HPDE6-E6E7 (cell line): ENCODE data around the gene LRRC45.

Experiments used
- DNase-seq: peaks from one replicate; pipeline ENCODE4 v3.0.0; 2011; ENCODE audit warnings: missing footprints; ENCODE audit errors: extremely low spot score

Gene LRRC45

DNA sequence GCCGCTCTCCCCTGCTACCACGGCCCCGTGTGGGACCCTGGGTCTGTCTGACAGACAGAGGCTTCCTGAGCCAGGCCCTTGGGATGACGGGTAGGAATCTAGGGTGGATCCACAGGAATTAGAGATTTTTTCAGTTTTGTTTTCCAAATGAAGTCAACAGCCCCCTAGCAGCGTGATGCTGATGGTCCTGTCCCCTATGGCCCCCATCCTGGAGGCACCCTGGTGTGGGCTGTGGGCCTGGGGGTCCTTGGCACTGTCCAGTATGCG, 15.9 kb upstream of the LRRC45 start:
- no peak for DNase-seq

DNA sequence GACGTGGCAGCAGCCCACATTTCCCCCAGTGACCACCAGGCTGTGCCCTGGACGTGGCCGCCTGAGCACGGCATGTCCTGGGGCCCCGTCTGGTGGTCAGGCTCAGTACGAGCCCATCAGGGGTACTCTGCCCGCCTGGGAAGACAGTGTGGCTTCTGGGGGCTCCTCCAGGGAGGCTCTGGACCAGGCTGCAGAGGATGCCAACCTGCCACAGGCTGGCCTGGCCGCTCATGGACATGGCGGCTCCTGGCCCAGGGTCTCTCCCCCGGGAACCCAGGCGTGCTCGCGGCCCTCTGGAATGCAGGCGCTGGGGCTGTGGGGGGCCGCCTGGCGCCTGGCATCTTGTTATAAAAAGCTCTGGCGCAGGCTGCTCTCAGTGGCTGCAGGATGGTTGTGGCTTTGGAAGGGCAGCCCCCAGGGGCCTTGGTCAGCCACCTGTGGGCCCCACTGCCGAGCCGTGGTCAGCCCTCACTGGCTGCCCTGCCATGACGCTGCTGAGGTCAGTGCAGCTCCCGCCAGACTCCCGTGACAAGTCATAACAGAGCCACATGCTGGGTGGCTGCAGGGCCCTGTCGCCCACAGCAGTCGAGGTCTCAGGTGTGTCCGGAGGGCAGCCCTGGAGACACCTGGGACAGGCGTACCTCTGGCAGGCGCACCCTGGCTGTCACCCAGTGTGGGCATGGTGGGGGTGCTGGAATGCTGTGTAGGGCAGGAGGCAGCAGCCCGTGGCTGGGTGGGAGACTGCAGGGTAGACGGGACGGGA, 15.4 kb upstream of the LRRC45 start:
- no peak for DNase-seq

DNA sequence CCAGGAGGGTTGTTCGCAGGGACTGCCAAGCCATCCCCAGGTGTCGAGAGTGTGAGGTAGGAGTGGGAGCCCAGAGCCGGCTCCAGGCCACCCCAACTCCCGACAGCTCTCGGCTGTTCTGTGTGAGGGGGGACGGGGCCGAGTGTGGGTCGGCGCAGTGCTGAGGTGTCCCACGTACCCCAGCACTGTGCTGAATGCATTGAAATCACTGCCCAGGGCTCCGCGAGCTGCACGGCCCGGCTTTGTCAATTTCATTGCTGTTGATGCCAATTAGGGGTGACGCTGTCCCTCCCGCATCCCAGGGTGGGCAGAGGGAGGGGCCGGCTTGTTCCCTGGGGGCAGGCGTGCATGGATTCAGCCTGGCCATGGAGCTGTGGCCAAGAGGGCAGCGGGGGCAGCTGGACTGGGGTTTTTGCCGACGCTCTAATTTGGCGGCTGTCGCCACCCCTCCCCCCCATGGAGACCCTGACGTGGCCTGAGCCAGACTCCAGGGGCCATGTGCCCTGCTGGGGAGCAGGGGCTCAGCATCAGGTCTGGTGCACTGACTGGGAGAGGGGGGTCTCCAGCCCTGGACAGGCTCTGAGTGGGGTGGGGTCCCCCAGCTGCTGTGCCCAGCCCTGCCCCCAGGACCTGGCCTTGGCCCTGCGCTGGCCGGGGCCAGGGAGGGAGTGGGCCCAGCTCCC, 14.7 kb upstream of the LRRC45 start:
- DNase-seq = no peak

DNA sequence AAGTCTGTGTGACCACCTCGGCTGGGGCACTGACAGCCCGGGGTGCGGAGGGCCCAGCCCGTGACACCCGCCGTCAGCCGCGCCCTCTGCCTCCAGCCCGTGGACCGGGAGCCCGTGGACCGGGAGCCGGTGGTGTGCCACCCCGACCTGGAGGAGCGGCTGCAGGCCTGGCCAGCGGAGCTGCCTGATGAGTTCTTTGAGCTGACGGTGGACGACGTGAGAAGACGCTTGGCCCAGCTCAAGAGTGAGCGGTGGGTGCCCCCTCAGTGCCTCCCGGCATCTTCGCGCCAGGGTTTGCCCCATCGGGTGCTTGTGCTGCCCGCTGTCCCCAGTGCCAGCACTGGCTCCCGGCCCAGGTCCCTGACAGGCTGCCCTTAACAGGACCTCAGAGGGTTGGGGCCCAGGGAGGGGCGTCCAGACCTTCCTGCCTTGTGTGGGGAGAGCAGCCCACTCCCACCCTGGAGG, 14.1 kb upstream of the LRRC45 start:
- no peak for DNase-seq

DNA sequence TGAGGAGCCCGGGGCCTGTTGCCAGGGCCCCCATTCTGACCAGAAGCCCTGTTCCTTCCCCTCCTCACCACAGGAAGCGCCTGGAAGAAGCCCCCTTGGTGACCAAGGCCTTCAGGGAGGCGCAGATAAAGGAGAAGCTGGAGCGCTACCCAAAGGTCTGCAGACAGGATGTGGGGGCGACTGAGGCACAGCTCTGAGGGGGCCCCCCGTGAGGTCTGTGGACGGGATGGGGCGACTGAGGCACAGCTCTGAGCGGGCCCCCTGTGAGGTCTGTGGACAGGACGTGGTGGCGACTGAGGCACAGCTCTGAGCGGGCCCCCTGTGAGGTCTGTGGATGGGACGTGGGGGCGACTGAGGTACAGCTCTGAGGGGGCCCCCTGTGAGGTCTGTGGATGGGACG, 13.7 kb upstream of the LRRC45 start:
- no peak for DNase-seq

DNA sequence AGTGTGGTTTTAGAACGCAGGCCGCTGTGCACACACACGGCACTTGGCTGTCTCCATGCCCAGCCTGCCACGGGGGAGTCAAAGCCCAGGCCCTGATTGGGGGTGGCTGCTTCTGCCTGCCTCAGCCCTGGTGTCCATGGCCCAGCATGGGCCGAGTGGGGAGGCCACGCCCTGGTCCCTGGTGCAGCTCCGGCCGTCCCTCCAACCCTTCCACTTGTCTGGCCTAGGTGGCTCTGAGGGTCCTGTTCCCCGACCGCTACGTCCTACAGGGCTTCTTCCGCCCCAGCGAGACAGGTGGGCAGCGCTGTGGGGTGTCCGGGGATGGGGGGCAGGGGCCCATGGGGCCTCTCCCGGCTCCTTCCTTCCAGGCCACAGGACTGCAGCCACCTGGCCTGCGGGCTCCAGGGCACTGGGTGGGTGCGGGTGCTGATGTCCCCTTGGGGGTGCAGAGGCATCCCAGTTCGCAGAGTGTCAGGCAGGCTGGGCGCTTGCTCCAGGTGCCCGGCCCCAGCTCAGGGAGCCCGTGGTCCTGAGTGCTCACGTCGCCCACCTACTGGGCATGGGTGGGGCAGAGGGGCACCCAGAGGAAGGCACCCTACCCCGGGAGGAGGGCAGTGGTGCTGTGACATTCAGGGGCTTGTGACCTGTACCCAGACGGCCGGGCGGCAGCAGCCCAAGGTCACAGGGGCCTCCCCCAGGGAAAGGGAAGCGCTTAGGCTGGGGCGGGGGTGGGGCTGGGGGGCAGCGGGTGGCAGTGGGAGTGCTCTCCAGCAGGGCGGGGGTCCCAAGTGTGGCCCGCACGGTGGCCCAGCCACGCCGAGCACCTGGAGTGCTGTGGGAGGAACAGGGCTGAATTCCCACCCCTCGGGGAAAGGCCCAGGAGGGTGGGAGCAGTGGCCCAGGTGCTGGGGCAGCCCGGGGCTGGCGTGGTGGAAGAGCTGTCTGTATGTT, 12.3 kb upstream of the LRRC45 start:
- no peak for DNase-seq

DNA sequence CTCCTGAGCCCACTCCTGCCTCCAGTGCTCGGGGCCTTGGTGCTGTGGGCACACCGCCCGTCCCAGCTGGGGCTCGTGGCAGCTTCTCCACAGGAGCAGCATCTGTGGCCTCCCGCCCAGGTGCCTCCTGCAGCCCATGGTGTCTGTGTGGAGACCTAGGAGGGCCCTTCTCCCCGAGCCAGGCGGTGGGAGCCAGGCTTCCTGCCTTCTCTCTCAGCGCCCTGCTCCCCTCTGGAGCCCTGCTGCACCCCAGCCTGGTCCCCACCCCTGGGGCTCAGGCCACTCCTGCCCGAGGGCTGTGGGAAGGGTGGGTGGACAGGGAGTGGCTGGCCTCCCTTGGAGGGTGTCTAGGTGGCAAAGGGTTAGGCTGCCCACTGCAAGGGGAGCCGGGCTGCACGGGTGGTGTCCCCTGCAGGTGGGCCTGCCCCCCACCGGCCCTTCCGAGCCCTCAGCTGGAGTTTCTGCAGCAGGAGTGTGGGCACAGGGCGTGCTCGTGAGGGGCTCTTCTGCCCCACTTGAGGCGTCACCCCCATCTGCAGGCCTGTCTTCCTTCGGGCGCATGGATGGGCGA, 11.4 kb upstream of the LRRC45 start:
- DNase-seq = no peak

DNA sequence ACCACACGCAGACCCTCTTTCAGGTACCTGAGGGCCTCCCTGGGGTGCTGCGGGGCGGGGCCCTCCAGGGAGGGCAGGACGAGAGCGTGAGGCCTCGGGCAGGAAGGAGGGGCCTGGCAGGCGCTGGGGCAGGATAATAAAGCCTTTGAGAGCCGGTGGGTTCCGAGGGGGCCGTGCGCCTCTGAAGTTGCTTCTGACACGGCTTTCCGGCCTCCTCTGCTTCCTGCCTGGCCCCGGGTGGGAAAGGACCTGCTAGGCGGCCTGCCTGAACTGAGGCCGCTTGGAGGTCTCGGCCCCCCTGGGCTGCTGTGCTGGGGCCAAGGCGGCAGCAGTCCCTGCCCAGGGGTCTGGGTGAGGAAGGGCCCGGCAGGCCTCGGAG, 10.9 kb upstream of the LRRC45 start:
- no peak for DNase-seq

DNA sequence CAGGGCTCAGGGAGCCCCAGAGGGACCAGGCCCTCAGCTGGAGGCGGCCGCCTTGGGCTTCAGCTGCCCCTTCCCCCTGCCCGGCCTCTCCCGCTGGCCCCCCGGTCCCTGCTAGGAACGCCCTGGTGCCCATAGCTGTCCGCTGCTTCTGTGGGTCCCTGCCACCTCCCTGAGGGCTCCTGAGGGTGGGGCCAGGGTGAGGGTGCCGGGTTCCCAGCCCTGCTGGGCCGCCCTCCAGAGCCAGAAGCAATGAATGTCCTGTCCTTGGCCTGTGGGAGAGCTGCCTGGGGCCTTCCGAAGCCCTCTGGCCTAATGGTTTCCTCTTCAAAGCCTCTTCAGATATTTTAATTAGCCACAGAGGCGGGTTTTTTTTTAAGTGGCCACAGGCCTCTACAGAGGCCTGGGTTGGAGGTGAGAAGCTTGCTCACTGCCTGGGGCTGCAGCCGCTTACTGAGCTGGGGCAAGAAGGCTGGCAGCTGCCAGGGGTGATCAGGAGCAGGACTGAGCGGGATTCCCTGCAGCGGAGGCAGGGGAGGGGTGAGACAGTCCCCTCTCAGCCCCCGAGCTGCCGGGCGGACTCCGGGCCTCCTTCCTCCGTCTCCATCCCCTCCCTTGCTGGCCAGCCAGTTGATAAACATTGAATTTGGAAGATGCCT, 10.3 kb upstream of the LRRC45 start:
- no peak for DNase-seq

DNA sequence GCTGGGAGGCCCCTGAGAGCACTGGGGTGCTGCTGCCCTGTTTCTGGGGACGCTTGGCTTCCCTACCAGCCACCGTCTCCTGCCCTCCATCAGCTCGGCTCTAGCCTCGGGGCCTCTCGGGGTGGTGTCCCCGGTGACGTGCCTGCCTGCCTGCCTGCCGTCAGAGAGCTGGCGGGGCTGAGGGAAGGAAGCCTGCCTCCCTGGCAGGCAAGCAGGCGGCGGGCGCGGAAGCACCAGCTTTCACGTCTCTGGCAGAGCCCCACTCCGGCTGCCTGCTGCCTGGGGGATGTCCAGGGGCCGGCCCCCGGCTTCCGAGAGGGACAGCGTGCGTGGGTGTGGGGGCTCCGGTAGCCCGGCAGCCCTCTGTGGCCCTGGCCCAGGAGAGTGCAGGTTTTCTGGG, 9.8 kb upstream of the LRRC45 start:
- no peak for DNase-seq

DNA sequence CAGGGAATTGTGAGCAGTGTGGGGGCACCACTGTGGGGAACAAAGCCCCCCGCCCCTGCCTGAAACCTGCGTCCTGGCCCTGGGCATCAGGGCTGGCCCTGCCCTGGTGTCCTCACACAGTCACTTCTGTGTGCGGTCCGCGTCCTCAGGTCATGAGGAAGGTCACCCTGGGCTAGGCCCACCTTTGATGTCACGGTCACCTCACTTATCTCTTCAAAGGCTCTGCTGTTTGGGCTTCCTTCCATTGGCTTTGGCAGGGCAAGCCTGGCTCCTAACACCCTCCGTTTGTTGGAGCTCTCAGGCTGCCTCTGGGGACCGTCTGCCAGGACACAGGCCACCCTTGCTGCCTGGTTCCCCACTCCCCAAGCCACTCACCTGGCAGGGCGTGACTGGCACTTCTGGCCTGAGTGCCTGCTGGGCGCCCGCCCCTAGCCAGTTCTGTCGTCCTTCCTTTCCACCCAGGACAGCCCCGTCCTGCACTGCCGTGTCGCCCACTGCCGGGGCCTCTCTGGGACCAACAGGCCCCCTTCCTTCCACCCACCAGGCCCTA, 9.3 kb upstream of the LRRC45 start:
- no peak for DNase-seq

DNA sequence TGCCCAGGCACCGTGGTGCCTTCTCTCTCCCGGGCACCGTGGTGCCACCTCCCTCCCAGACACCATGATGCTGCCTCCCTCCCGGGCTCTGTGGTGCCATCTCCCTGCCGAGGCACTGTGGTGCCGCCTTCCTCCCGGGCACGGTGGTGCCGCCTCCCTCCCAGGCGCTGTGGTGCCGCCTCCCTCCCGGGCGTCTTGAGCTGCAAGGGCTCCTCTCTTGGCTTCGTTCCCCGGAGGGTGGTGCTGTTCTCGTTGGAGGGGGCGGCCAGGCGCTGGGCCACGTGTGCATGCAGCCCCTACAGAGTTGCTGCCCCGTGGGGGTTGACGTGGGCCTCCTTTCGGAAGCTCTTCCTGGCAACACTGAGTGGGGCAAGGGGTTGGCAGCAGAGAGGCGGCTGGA, 8.7 kb upstream of the LRRC45 start:
- DNase-seq = no peak

DNA sequence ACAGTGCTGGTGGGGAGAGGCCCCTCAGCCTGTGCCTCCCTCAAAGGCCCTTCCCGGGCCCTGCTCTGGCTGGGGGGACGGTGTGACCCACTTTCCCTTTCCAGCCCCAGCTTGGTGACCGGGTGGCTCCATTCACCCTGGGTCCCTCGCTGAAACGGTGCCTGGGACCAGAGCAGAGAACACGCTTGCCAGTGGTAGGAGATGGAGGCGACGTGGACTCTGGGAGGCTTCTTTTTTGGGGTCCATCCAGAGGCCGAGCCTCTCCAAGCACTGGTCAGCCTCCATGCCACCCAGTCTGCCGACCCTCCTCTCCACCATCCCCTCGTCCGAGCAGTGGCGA, 8.2 kb upstream of the LRRC45 start:
- DNase-seq = no peak

DNA sequence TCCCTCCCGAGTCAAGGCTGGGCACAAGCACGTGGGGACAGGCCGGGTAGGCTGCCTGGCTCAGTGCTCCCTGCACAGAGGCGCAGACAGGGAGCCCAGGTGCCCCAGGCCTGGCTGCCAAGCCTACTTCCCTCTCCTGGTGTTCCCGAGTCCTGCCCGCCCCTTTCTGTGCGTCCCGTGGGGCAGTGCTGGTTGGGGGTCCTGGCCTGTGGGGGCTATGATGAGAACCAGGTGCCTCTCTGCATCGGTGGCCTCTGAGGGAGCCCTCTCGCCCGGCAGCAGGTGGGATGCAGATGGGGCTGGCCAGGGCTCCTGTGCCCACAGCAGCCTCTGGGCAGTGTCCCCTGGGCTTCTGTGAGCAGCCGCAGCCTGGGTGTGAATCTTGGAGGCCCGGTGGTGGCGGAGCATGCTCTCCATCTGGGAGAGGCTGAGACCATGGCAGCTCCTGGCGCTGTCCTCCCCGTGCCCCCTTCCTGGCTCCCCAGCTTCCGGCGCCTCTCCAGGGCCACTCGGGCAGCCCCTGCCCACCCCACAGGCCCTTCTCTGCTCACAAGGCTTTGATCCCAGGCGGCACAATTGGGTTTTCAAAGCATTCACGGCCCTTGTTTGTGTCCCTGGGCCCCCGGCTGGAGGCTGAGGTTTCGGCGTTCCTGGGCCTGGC, 7.7 kb upstream of the LRRC45 start:
- no peak for DNase-seq

DNA sequence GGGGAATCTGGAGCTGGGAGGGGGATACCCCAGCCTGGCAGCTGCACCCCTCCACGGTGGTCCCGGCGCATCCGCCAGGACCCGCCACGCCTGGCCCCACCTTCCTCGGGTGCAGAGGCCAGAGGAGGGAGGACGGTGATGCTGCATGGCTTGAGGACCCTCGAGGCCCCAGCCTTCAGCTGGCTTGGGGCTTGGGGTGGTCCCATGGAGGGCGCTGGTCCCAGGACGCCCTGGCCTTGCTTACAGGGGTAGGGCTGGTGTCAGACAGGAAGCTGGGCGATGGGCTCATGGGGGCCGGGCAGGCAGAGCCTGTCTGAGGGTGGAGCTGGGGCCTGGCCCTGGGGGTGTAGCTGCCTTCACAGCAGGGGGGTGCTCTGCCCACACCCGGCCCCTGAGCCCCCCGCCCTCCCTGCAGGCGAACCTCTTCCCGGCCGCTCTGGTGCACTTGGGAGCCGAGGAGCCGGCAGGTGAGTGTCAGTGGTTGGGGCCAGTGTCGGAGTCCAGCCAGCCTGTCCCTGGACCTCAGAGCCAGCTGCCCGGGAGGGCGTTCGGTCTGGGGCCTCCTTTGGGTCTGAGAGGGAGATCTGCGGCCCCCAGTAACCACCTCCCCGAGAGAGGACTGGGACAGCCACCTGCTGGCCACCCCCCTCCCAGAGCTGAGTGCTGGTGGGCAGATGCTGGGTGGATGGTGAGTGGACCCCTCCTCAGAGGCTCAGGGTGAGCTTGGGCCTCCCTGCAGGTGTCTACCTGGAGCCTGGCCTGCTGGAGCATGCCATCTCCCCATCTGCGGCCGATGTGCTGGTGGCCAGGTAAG, 6.8 kb upstream of the LRRC45 start:
- no peak for DNase-seq

DNA sequence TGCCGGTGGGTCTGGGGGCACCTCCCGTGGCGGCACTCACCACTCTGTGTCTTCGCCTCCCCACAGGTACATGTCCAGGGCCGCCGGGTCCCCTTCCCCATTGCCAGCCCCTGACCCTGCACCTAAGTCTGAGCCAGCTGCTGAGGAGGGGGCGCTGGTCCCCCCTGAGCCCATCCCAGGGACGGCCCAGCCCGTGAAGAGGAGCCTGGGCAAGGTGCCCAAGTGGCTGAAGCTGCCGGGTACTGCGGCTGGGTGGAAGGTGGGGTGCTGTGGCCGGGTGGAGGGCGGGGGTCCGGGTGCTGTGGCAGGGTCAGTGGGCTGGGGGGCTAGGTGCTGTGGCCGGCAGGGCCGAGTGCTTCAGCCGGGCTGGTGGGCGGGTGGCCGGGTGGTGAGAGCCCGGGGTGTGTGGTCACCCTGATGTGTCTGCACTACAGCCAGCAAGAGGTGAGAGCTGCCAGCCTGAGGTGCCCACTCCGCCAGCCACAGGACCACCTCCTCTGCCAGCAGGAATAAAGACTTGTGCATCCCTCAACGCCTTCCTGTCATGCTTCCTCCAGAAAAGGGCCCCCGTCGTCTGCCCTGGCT, 6.1 kb upstream of the LRRC45 start:
- no peak for DNase-seq

DNA sequence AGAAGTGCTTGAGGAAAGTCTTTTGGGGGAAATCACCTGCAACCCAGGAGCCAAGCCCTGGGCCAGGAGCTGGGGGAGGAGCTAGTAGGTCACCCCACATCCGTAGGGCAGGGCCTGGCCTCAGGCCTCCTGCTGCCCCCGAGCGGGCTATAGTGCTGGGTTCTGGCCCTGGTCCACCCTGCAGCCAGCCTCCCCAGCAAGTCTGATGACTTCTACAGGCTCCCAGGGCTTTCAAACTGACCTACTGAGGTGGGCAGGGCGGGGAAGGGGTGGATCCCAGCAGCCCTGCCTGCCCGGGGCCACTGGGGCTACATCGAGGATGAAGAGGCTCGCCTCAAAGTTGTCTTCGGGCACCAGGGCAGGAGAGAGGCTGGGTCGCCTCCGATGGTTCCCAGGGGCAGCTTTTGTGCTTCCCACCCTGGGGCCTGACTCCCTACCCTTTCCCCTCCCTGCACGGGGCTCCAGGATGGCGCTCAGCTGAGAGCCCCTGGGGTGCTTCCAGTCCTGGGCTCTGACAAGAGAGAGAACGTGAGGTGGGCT, 5.4 kb upstream of the LRRC45 start:
- no peak for DNase-seq

DNA sequence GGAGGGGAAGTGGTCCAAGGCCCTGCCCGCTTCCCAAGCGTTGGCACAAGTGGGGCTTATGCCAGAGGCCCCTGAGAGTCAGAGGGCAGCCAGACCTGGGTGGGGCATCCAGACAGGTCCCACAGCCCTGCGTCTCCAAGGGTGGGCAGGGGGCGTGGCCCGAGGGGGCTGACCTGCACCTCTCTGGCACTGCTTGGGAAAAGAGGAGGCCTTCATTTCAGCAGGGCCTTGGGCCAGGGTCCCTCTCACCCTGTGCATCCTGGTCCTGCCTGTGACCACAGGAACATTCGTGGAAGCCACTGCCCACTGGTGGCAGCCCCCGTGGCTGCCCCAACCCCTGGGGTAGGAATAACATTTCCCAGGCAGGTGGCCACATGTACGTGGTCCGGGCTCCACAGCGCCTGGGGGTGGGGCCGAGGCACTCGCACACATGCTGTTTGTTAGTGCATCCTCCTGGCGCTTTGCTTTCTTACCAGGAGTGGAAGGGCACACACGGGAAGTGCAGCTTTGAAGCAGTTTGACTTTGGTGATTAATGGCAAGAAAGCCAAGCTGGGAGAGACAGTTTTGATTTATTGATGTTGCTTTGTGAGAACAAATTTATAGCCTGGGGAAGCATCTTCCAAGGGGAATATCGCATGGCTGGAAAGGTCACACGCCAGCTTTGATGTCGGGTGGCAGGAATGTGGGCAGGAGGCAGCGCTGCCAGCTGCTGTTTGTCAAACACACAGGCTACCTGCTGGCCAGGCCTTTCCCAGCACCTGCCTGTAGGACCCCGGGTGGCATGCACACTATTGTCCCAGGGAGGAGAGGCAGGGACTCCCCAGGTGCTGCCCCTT, 4.7 kb upstream of the LRRC45 start:
- no peak for DNase-seq
